Testis (tissue), 2 donors: ENCODE data around the gene TAGLN2.

Source experiments
- CTCF ChIP-seq, 3 experiments: fragments of 450-650 bp in 2 of 3; fragments of 200-600 bp in 1 of 3; sonication (generic) in 1 of 3; IDR thresholded peaks; one replicate each; pipeline ENCODE4 v1.5.1; 2016 to 2019; ENCODE audit warnings: antibody characterized with exemption in 3 of 3, mild to moderate bottlenecking in 2 of 3, moderate library complexity in 1 of 3
- POLR2A ChIP-seq: fragments of 450-650 bp; IDR thresholded peaks from one replicate; pipeline ENCODE4 v1.6.1; 2017; ENCODE audit warnings: antibody characterized with exemption, mild to moderate bottlenecking, moderate library complexity

- TF ChIP-seq CTCF (IDR thresholded peaks at IDR 0.05): no peak
- no peak for TF ChIP-seq POLR2A
Observed at GRCh38 chr1:159877695-159878444, 47.4 kb downstream of the TAGLN2 start.
